ENCODE results near the gene YWHAG.
A peak's percentile ranks its signal among the peaks of the same experiment; 100 is the strongest.
"Not testable (repeated sequence)": the region's sequence is repeated elsewhere in the genome, so short reads cannot be mapped to it uniquely, and the experiment has no call there.

The YWHAG gene

GRCh38 chr7:76392531-76393115 is 33.8 kb upstream of the YWHAG start:
- DNase-seq (ENCODE audit: low read depth) = no peak
- TF ChIP-seq CTCF (IDR thresholded peaks at IDR 0.05; ENCODE audit: low read length, missing control alignments) = no peak
- H3K4me3 ChIP-seq (replicated peaks; ENCODE audit: low read depth, low read length) = peak overlapping the region; percentile 36

GRCh38 chr7:76390092-76390491 is 31.3 kb upstream of the YWHAG start:
- H3K4me3 ChIP-seq (replicated peaks; ENCODE audit: low read depth, low read length) = no peak overlapping the region
- no peak for DNase-seq (ENCODE audit: low read depth)
- no peak for TF ChIP-seq CTCF (IDR thresholded peaks at IDR 0.05; ENCODE audit: low read length, missing control alignments)

GRCh38 chr7:76387789-76388188 is 29.0 kb upstream of the YWHAG start:
- not testable (repeated sequence) for DNase-seq (ENCODE audit: low read depth); H3K4me3 ChIP-seq (replicated peaks; ENCODE audit: low read depth, low read length)

- no peak for DNase-seq (ENCODE audit: low read depth)
- no peak for TF ChIP-seq CTCF (IDR thresholded peaks at IDR 0.05; ENCODE audit: low read length, missing control alignments)
- no peak overlapping the region for H3K4me3 ChIP-seq (replicated peaks; ENCODE audit: low read depth, low read length)
Observed at GRCh38 chr7:76386691-76387260, 28.0 kb upstream of the YWHAG start.

GRCh38 chr7:76383089-76383944 is 24.5 kb upstream of the YWHAG start:
- no peak overlapping the region for H3K4me3 ChIP-seq (replicated peaks; ENCODE audit: low read depth, low read length)
- DNase-seq (ENCODE audit: low read depth) = no peak
- TF ChIP-seq CTCF (IDR thresholded peaks at IDR 0.05; ENCODE audit: low read length, missing control alignments) = no peak

GRCh38 chr7:76381814-76382213 is 23.0 kb upstream of the YWHAG start:
- DNase-seq (ENCODE audit: low read depth) = no peak
- no peak overlapping the region for H3K4me3 ChIP-seq (replicated peaks; ENCODE audit: low read depth, low read length)
- peak; percentile 22 for TF ChIP-seq CTCF (IDR thresholded peaks at IDR 0.05; ENCODE audit: low read length, missing control alignments)

GRCh38 chr7:76380623-76380966 is 21.8 kb upstream of the YWHAG start:
- H3K4me3 ChIP-seq (replicated peaks; ENCODE audit: low read depth, low read length) = no peak overlapping the region

More at GRCh38 chr7:76380623-76380966, 21.8 kb upstream of the YWHAG start:
- TF ChIP-seq CTCF (IDR thresholded peaks at IDR 0.05; ENCODE audit: low read length, missing control alignments) = no peak
- no peak for DNase-seq (ENCODE audit: low read depth)
